AG08396 (cell line): ENCODE results near the gene BBIP1.

Experiments used
- DNase-seq: peaks from one replicate; pipeline ENCODE4 v3.0.0; 2012; ENCODE audit warnings: low spot score, mixed read lengths

Gene BBIP1, protein sequence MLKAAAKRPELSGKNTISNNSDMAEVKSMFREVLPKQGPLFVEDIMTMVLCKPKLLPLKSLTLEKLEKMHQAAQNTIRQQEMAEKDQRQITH

DNA sequence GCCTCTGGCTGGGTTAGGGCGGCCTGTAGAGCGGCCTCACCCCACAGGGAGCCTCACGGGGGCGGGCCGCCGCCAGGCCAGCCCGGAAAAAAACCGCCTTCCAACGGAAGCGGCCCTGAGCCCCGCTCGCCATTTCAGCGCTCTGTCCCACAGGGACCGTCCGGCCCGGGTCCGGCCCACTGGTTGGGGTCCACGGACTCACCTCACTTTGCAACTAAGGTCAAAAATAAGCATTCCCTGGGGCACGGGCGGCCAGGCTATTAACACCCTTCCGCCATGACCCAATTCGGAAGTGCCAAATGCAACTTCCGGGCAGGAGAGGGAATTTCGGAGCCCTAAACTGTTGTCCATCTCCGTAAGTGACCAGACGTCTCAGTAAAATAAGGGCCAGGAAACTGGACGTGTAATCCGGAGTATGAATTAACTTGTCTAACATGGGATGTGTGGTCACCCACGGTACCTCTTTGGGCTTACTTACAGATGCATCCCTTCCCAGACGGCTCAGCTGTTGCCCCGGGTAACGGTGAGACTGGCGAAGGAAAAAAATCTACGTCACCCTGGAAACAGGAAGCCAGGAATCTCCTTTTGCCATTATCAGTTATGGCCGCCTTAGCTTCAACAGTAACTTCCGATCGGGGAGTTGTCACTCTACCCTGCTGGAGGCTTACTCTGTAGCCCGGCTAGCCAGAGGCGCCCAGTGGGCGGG, at the start of gene BBIP1:
Gene BBIP1, minus strand, starts transcription at position 538 of the 706 bp plus-strand sequence. CDS start 1,023 bp downstream, outside the sequence.
- DNase-seq, result peak; percentile 94

DNA sequence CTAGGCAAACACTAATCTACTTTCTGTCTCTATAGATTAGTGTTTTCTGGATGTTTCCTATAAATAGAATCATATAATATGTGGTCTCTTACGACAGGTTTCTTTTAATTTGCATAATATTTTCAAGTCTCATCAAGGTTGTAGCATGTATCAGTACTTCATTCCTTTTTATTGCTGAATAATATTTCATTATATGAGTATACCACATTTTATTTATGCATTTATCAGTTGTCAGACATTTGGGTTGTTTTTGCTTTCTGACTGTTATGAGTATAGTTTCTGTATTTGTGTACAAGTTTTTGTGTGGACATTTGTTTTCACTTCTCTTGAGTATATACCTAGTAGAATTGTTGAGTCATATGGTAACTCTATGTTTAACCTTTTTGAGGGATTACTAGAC, 48.7 kb upstream of the BBIP1 start:
- no peak for DNase-seq

DNA sequence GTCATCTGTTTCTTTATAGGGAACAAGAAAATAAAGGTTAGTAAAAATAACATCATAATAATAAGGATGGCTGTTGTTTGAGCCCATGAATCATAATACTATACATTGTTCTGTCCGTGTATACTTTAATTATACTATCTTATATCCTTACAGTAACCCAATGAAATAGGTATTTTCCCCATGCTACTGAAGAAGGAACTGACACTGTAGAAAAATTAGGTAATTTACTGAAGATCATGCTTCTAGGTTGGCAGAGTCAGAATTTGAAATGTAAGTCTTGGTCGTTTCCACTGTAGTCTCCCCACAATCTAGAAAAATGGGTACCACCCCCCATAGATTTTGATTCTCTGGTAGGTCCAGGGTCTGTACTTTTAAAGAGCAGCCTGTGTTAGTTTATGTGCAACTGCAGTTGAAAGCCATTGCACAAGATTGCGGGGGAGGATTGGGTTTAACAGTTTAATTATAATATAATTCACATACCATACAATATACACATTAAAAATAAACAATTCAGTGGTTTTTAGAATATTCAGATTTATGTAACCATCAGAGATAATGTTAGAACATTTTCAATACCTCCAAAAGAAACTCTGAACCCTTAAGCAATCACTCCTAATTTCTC, 48.1 kb upstream of the BBIP1 start:
- no peak for DNase-seq

GRCh38 chr10:110966146-110966545, 47.2 kb upstream of the BBIP1 start:
- DNase-seq, result no peak

DNA sequence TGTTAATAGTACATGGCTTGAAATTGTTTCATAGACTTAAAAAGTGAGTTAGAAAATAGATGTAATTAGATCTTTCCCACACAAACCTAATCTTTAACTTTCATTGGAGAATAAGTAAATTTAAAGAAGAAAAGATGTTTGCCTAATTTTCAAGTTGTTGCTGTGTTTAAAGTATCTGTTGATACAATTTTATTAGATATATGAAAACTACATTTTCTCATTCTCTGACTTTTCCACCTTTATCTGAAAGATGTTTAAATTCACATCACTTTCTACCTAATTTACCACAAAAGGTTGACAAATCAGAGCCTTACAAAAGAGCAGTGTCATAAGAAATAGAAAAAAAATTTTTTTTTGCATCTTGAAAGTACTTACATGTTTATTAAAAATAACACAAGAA, 46.2 kb upstream of the BBIP1 start:
- DNase-seq, result no peak

DNA sequence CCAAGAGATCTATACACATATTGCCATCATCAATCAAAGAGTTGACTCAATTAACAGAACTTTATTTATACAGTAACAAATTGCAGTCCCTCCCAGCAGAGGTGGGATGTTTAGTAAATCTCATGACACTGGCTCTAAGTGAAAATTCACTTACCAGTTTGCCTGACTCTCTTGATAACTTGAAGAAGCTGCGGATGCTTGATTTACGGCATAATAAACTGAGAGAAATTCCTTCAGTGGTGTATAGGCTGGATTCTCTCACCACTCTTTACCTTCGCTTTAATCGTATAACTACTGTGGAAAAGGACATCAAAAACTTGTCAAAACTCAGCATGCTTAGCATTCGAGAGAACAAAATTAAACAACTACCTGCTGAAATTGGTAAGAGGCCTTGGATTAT, 45.7 kb upstream of the BBIP1 start:
- DNase-seq, result no peak

DNA sequence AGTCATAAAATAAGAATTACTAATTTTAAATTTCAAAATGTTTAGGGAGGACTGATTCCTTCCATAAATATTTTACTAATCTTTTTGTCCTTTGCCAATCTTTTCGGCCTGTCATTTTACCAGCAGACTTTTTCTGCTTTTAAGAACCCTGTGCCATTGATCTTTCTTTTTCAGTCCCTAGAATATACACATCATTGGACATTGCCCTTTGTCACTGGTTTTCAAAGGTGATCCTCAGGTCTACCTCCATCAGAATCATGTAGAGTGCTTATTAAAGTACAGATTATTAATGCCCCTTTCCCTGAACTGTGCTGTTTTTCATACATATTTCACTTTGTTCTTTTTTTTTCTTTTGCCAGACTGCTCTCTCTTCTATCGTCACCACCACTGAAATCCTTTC, 44.2 kb upstream of the BBIP1 start:
- no peak for DNase-seq

DNA sequence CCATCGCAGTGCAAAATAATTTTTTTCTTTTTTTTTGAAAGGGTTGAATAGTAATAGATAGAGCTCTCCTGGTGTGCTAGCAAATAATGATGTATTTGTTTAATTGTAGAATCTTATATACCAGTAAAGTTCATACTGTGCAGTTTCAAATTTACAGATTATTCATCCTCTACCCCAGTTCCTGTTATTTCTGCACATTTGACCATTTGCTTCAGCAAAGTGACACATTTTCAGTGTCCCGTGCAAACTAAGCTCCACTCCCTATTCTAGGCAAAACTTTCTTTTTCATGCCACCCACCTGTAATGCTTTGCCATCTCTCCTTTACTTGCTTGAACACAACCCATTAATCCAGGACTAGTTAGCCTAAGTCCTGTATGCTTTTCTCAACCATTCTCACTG, 43.5 kb upstream of the BBIP1 start:
- DNase-seq, result no peak

DNA sequence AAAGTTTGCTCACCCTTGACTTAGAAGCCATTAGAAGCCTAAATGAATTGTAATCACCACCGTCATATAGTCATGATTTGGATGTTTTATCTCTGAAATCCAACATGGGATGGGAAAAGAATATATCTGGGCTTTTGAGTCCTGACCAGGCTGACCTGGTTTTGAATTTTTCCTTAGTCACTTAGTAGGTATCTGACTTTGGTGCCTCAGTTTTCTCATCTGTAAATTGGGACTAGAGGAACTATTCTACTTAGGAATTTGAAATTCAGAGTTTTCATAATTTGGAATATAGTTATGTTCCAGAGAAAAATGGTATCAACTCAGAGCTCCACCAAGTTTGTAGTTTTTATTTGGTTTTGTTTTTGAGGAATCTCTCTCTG, 41.3 kb upstream of the BBIP1 start:
- DNase-seq, result no peak

GRCh38 chr10:110959379-110960332, 40.7 kb upstream of the BBIP1 start:
- DNase-seq, result no peak

- DNase-seq, result no peak
Observed at GRCh38 chr10:110957606-110958005, 38.6 kb upstream of the BBIP1 start.

DNA sequence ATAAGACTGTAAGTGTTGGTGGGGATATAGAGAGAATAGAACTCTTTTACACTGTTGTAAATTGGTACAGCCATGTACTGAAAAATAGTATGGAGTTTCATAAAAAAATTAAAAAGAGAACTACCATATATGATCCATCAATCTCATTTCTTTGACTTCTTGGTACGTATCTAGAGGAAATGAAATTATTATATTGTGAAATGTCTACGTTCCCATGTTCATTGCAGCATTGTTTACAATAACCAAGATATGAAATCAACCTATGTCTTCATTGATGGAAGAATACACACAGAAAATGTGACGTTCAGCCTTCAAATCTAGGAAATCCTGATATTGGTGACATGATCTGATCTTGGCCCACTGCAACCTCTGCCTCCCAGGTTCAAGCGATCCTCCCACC, 32.4 kb upstream of the BBIP1 start:
- DNase-seq, result no peak

- DNase-seq, result peak; percentile 12
Observed at GRCh38 chr10:110947061-110947595, 28.1 kb upstream of the BBIP1 start.

- no peak for DNase-seq
Observed at GRCh38 chr10:110946496-110946895, 27.5 kb upstream of the BBIP1 start.

DNA sequence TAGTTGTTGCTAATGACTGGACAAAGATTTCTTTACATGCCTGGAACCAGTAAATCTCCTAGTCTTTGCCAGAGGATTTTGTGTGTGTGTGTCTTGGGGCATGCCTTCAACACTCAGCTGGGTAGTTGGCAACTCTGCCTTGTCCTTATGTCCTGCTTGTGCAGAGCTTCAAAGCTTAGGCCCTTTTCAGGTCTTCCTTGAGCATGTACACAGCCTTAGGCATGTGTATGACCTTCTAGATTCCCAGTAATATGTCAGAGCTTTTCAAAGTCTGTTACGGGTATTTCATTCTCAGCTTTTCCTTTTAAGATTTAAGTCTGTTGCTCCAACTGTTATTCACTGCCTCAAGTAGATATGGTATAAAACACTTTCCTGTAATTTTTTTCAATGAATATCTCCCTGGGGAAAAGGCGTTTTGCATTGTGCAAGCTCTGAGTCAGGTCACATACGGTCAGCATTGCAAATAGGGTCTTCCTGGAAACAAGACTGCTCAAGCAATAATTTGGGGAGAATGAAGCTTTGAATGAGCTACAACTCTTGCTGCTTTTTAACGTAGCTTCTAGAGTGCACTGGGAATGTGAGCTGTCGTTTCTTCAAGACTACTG, 25.9 kb upstream of the BBIP1 start:
- no peak for DNase-seq

DNA sequence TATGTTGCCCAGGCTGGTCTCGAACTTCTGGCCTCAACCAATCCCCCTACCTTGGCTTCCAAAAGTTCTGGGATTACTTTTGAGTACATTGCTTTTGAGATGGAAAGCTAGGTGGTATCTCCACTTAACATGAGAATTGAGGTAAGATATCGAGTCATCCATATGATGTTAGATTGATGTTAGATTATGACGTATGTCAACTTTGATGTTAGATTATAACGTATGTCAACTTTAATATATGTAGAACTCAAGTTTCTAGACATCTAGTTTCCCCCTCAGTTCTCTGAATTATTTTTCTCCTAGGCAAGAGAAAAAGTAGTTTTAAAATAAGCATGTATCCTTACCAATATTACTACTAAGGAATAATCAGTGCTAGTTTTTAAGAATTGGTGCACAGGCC, 20.4 kb upstream of the BBIP1 start:
- no peak for DNase-seq

GRCh38 chr10:110936757-110937156, 17.8 kb upstream of the BBIP1 start:
- no peak for DNase-seq

- DNase-seq, result no peak
Observed at GRCh38 chr10:110932505-110933180, 13.7 kb upstream of the BBIP1 start.

DNA sequence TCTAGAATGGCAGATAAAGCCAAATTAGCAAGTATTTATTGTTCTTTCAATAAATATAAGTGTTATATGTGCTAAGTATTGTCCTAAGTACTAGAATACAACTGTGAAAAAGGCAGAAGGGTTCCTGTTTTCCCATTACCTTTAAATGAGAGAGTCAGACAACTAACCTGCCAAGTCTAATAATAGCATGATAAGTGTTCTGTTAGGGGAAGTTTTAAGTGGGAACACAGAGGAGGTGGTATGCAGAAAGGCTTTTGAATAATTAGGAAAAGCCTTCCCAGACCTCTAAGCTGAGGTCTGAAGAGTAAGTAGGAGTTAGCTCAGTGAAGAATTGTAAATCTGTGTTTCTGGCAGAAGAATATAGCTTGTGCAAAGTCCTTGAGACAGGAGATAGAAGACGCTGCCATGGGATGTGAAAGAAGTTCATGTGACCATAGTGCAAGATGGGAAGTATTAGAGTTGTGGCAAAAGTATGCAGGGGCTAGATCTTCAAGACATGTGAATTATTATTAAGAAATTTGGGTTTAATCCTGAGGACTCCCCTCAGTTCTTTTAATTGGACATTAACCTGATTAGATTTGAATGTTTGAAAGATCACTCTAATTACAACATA, 12.9 kb upstream of the BBIP1 start:
- DNase-seq, result no peak

GRCh38 chr10:110927461-110927860, 8.5 kb upstream of the BBIP1 start:
- no peak for DNase-seq
